ENCODE measurements around the gene EHBP1. TPM values are rescaled to one million over a fixed set of nuclear protein-coding genes. Genes with fewer than 3 reads are reported as not detected.

The EHBP1 gene
- total RNA-seq, 3 donors from 2014 or later (not counting 1 experiment from before 2014, with no cell fraction given): 22.4 to 33.4 (median 28.3) TPM

GRCh38 chr2:62913311-62913710 is 207.8 kb downstream of the EHBP1 start:
- no peaks in the 10 kb centered on the region for H3K36me3 Mint-ChIP-seq
- H3K9me3 Mint-ChIP-seq: no peaks in the 10 kb centered on the region
- H3K4me3 Mint-ChIP-seq: no peak overlapping the region
- TF ChIP-seq CTCF (IDR thresholded peaks at IDR 0.05): no peak
- H3K4me1 Mint-ChIP-seq: peaks cover 10 to 11% of the 10 kb centered on the region in 2 donors
- H3K4me3 ChIP-seq (ENCODE audit: low read length): no peak overlapping the region
- no peak overlapping the region for H3K27ac ChIP-seq (ENCODE audit: low read length)
- H3K27me3 ChIP-seq (ENCODE audit: control insufficient read depth, insufficient read depth, low read length): no peaks in the 10 kb centered on the region
- intact Hi-C loops (cut with micrococcal nuclease): no loop called here
- no peaks in the 10 kb centered on the region for H3K27me3 Mint-ChIP-seq (ENCODE audit: low read depth in 2 of 2)
- DNase-seq (no peak), ATAC-seq (peak in 1 of 3 donors; percentile 37)
- peak overlapping the region in 1 of 2 donors; percentile 63 for H3K27ac Mint-ChIP-seq
- H3K9me3 ChIP-seq (ENCODE audit: control insufficient read depth, insufficient read depth, low read length): no peaks in the 10 kb centered on the region
- no peaks in the 10 kb centered on the region for H3K4me1 ChIP-seq (ENCODE audit: control insufficient read depth, insufficient read depth, low read length)
- H3K36me3 ChIP-seq (ENCODE audit: control insufficient read depth, insufficient read depth, low read length): no peaks in the 10 kb centered on the region

- H3K4me3 ChIP-seq (ENCODE audit: low read length): no peak overlapping the region
- Mint-ChIP-seq H3K4me3 (no peak overlapping the region), H3K9me3 (peaks cover 3 to 10% of the 10 kb centered on the region in 2 donors), H3K27ac (no peak overlapping the region), H3K27me3 (ENCODE audit: low read depth in 2 of 2) (no peaks in the 10 kb centered on the region), H3K36me3 (peaks cover 21% of the 10 kb centered on the region), H3K4me1 (peaks cover under 1 to 2% of the 10 kb centered on the region in 2 donors)
- TF ChIP-seq CTCF (IDR thresholded peaks at IDR 0.05): no peak
- ATAC-seq (no peak), DNase-seq (no peak)
- no peak overlapping the region for H3K27ac ChIP-seq (ENCODE audit: low read length)
- intact Hi-C loops (cut with micrococcal nuclease): no loop called here
- WGBS (ENCODE audit: insufficient coverage): 86% methylated on average over 1 of the region's 2 CpGs
- H3K36me3 ChIP-seq (ENCODE audit: control insufficient read depth, insufficient read depth, low read length): no peaks in the 10 kb centered on the region
- no peaks in the 10 kb centered on the region for H3K4me1 ChIP-seq (ENCODE audit: control insufficient read depth, insufficient read depth, low read length)
- peaks cover 5% of the 10 kb centered on the region for H3K9me3 ChIP-seq (ENCODE audit: control insufficient read depth, insufficient read depth, low read length)
- H3K27me3 ChIP-seq (ENCODE audit: control insufficient read depth, insufficient read depth, low read length): no peaks in the 10 kb centered on the region
Observed at GRCh38 chr2:62919041-62919440, 213.5 kb downstream of the EHBP1 start.

DNA sequence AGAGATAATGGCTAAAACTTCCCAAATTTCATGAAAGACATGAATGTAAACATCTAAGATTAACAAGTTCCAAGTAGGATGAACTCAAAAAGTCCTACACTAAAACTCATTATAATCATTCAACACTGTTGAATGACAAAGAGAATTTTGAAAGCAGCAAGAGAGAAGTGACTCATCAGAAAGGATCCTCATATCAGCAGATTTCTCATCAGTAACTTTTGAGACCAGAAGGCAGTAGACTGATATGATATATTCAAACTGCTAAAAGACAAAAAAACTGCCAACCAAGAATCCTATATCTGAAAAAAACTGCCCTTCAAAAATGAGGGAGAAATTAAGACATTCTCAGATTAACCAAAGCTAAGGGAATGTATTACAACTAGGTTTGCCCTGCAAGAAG is 214.6 kb downstream of the EHBP1 start:
- Histone ChIP-seq H3K4me1 (ENCODE audit: control insufficient read depth, insufficient read depth, low read length) (no peaks in the 10 kb centered on the region), H3K27ac (ENCODE audit: low read length) (no peak overlapping the region), H3K4me3 (ENCODE audit: low read length) (no peak overlapping the region), H3K9me3 (ENCODE audit: control insufficient read depth, insufficient read depth, low read length) (peaks cover 6% of the 10 kb centered on the region), H3K36me3 (ENCODE audit: control insufficient read depth, insufficient read depth, low read length) (no peaks in the 10 kb centered on the region), H3K27me3 (ENCODE audit: control insufficient read depth, insufficient read depth, low read length) (no peaks in the 10 kb centered on the region)
- Mint-ChIP-seq H3K9me3 (peaks cover 6 to 13% of the 10 kb centered on the region in 2 donors), H3K27ac (no peak overlapping the region), H3K4me3 (no peak overlapping the region), H3K27me3 (ENCODE audit: low read depth in 2 of 2) (no peaks in the 10 kb centered on the region), H3K4me1 (no peaks in the 10 kb centered on the region), H3K36me3 (peaks cover 26% of the 10 kb centered on the region)
- ATAC-seq (no peak), DNase-seq (no peak)
- no peak for TF ChIP-seq CTCF (IDR thresholded peaks at IDR 0.05)
- intact Hi-C loops (cut with micrococcal nuclease): no loop called here

DNA sequence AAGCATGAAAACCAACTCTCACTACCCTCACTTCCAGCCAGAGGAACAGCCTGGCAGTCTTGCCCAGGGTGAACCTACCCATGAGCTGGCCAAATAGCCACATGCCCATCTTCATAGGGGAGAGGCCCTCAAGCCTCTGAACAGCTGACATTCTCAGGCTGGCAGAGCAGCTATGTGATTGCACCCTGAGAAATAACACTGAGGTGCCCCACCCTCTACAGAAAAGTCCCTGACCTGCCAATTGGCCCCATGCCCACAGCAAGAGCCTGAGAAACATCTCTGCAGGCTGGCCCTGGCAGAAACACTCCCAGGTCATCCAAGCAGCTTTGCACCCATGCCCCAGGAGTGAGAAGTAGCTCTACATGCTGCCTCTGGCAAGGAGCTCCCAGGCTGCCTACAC is 217.7 kb downstream of the EHBP1 start:
- ATAC-seq (no peak), DNase-seq (no peak)
- Mint-ChIP-seq H3K4me3 (no peak overlapping the region), H3K9me3 (peaks cover 6 to 13% of the 10 kb centered on the region in 2 donors), H3K4me1 (no peaks in the 10 kb centered on the region), H3K27me3 (ENCODE audit: low read depth in 2 of 2) (no peaks in the 10 kb centered on the region), H3K27ac (no peak overlapping the region), H3K36me3 (peaks cover 26% of the 10 kb centered on the region)
- no peak for TF ChIP-seq CTCF (IDR thresholded peaks at IDR 0.05)
- Histone ChIP-seq H3K36me3 (ENCODE audit: control insufficient read depth, insufficient read depth, low read length) (no peaks in the 10 kb centered on the region), H3K27ac (ENCODE audit: low read length) (no peak overlapping the region), H3K27me3 (ENCODE audit: control insufficient read depth, insufficient read depth, low read length) (no peaks in the 10 kb centered on the region), H3K4me1 (ENCODE audit: control insufficient read depth, insufficient read depth, low read length) (no peaks in the 10 kb centered on the region), H3K9me3 (ENCODE audit: control insufficient read depth, insufficient read depth, low read length) (peaks cover 6% of the 10 kb centered on the region), H3K4me3 (ENCODE audit: low read length) (no peak overlapping the region)
- intact Hi-C loops (cut with micrococcal nuclease): no loop called here
